NCI-H446 treated with DMSO at 0.1 percent for 48 hours (cell line): Measurements from ENCODE around the gene ARL15.
A peak's percentile ranks its signal among the peaks of the same experiment; 100 is the strongest.
"Not testable (repeated sequence)": the region's sequence is repeated elsewhere in the genome, so short reads cannot be mapped to it uniquely, and the experiment has no call there.

Experiments
- DNase-seq: peaks from one replicate; lab custom pipeline; 2025; lab: John Stamatoyannopoulos, UW

The ARL15 gene

GRCh38 chr5:54090495-54091120 lies 219.8 kb downstream of the ARL15 start:
- no peak for DNase-seq

- DNase-seq, result no peak
Observed at GRCh38 chr5:54088081-54088480, 222.3 kb downstream of the ARL15 start.

- no peak for DNase-seq
Observed at GRCh38 chr5:54087436-54087835, 222.9 kb downstream of the ARL15 start.

- DNase-seq, result no peak
Observed at GRCh38 chr5:54086191-54086590, 224.2 kb downstream of the ARL15 start.

GRCh38 chr5:54084696-54085095 lies 225.7 kb downstream of the ARL15 start:
- no peak for DNase-seq

- DNase-seq, result no peak
Observed at GRCh38 chr5:54083851-54084250, 226.5 kb downstream of the ARL15 start.

GRCh38 chr5:54083245-54083644 lies 227.1 kb downstream of the ARL15 start:
- no peak for DNase-seq

GRCh38 chr5:54081415-54081814 lies 229.0 kb downstream of the ARL15 start:
- no peak for DNase-seq

GRCh38 chr5:54080831-54081230 lies 229.5 kb downstream of the ARL15 start:
- no peak for DNase-seq

GRCh38 chr5:54073735-54074134 lies 236.6 kb downstream of the ARL15 start:
- no peak for DNase-seq

GRCh38 chr5:54073131-54073530 lies 237.2 kb downstream of the ARL15 start:
- DNase-seq, result peak; percentile 33

- DNase-seq, result no peak
Observed at GRCh38 chr5:54066433-54066832, 243.9 kb downstream of the ARL15 start.

- no peak for DNase-seq
Observed at GRCh38 chr5:54063817-54064216, 246.6 kb downstream of the ARL15 start.

- no peak for DNase-seq
Observed at GRCh38 chr5:54062958-54063357, 247.4 kb downstream of the ARL15 start.

- not testable (repeated sequence) for DNase-seq
Observed at GRCh38 chr5:54060919-54061318, 249.5 kb downstream of the ARL15 start.

GRCh38 chr5:54049963-54050362 lies 260.4 kb downstream of the ARL15 start:
- DNase-seq, result no peak

- no peak for DNase-seq
Observed at GRCh38 chr5:54049144-54049543, 261.2 kb downstream of the ARL15 start.

GRCh38 chr5:54045077-54045792 lies 265.1 kb downstream of the ARL15 start:
- DNase-seq, result no peak

GRCh38 chr5:54044276-54044675 lies 266.1 kb downstream of the ARL15 start:
- not testable (repeated sequence) for DNase-seq

GRCh38 chr5:54040804-54041203 lies 269.6 kb downstream of the ARL15 start:
- DNase-seq, result no peak

GRCh38 chr5:54040018-54040417 lies 270.4 kb downstream of the ARL15 start:
- DNase-seq, result no peak

- no peak for DNase-seq
Observed at GRCh38 chr5:54037205-54037604, 273.2 kb downstream of the ARL15 start.

GRCh38 chr5:54030981-54031380 lies 279.4 kb downstream of the ARL15 start:
- DNase-seq, result no peak

- DNase-seq, result no peak
Observed at GRCh38 chr5:54024466-54024865, 285.9 kb downstream of the ARL15 start.
